ENCODE measurements around the gene RCVRN.
"Not testable (repeated sequence)": the region's sequence is repeated elsewhere in the genome, so short reads cannot be mapped to it uniquely, and the experiment has no call there.

RCVRN gene

GRCh38 chr17:9921216-9921615, 16.1 kb upstream of the RCVRN start:
- DNase-seq: not testable (repeated sequence)

- DNase-seq: no peak
These were observed 13.8 kb upstream of the RCVRN start for GRCh38 chr17:9918804-9919352.

- no peak for DNase-seq
These were observed 13.3 kb upstream of the RCVRN start for GRCh38 chr17:9918352-9918751.

GRCh38 chr17:9917801-9918200, 12.7 kb upstream of the RCVRN start:
- DNase-seq: no peak

GRCh38 chr17:9917131-9917530, 12.1 kb upstream of the RCVRN start:
- DNase-seq: no peak

GRCh38 chr17:9916108-9916507, 11.0 kb upstream of the RCVRN start:
- no peak for DNase-seq

- DNase-seq: no peak
These were observed 8.4 kb upstream of the RCVRN start for GRCh38 chr17:9913476-9913875.

- no peak for DNase-seq
These were observed 7.3 kb upstream of the RCVRN start for GRCh38 chr17:9912121-9913099.

- DNase-seq: no peak
These were observed 6.0 kb upstream of the RCVRN start for GRCh38 chr17:9911089-9911488.

- DNase-seq: no peak
These were observed 3.6 kb upstream of the RCVRN start for GRCh38 chr17:9908649-9909042.

GRCh38 chr17:9907883-9908648, 3.0 kb upstream of the RCVRN start:
- DNase-seq: no peak

GRCh38 chr17:9907131-9907530, 2.1 kb upstream of the RCVRN start:
- no peak for DNase-seq

- DNase-seq: no peak
These were observed 1.5 kb upstream of the RCVRN start for GRCh38 chr17:9906616-9907015.

GRCh38 chr17:9905902-9906301, 831 bp upstream of the RCVRN start:
- DNase-seq: no peak

GRCh38 chr17:9904277-9905077, 594 bp downstream of the RCVRN start:
- DNase-seq: no peak

GRCh38 chr17:9902120-9902519, 3.0 kb downstream of the RCVRN start:
- no peak for DNase-seq

GRCh38 chr17:9900784-9901183, 4.3 kb downstream of the RCVRN start:
- DNase-seq: no peak

GRCh38 chr17:9900044-9900594, 5.0 kb downstream of the RCVRN start:
- no peak for DNase-seq

GRCh38 chr17:9899280-9900043, 5.6 kb downstream of the RCVRN start:
- no peak for DNase-seq

GRCh38 chr17:9898812-9899211, 6.3 kb downstream of the RCVRN start:
- DNase-seq: no peak

GRCh38 chr17:9897372-9897968, 7.6 kb downstream of the RCVRN start:
- no peak for DNase-seq

Data from stimulated activated CD4-positive, alpha-beta T cell treated with anti-CD3 and anti-CD28 coated beads, Interleukin-4, amount 100 ng/mL, for 1 hour (primary cell).